GM23338 (cell line): ENCODE results near the gene MAPT. TPM values are rescaled to one million over a fixed set of nuclear protein-coding genes. Genes with fewer than 3 reads are reported as not detected.

Experiments used
- ATAC-seq: fragments of 200-7000 bp; cut with Tn5 transposase; 3 replicates; pipeline ENCODE4 v1.9.1; 2020
- DNase-seq: peaks from one replicate; pipeline ENCODE4 v3.0.0-alpha.2; 2015; ENCODE audit warnings: low spot score
- H2AFZ ChIP-seq: fragments of 200-600 bp; sonication (generic); 2 replicates; pipeline ENCODE4 v1.8.0; 2016; ENCODE audit warnings: antibody characterized with exemption, mild to moderate bottlenecking, moderate library complexity
- H3F3A ChIP-seq: fragments of 200-600 bp; sonication (generic); replicated peaks from 2 replicates; pipeline ENCODE4 v1.8.0; 2017; ENCODE audit warnings: antibody characterized with exemption, mixed run types, low read depth
- H3K27ac ChIP-seq: fragments of 200-600 bp; sonication (generic); 2 replicates; pipeline ENCODE4 v1.6.1; 2016; ENCODE audit warnings: low read depth
- H3K27me3 ChIP-seq: fragments of 200-600 bp; sonication (generic); 2 replicates; pipeline ENCODE4 v1.8.0; 2016; ENCODE audit warnings: mild to moderate bottlenecking, mixed run types, moderate library complexity; ENCODE audit not compliant: insufficient read depth
- H3K36me3 ChIP-seq: fragments of 200-600 bp; sonication (generic); 2 replicates; pipeline ENCODE4 v1.8.0; 2016; ENCODE audit warnings: mild to moderate bottlenecking; ENCODE audit not compliant: insufficient read depth
- H3K4me1 ChIP-seq: fragments of 200-600 bp; sonication (generic); 2 replicates; pipeline ENCODE4 v1.8.0; 2016; ENCODE audit warnings: mild to moderate bottlenecking, moderate library complexity; ENCODE audit not compliant: insufficient read depth
- H3K4me2 ChIP-seq: fragments of 200-600 bp; sonication (generic); 2 replicates; pipeline ENCODE4 v1.7.1; 2017; ENCODE audit warnings: mixed run types
- H3K4me3 ChIP-seq: fragments of 200-600 bp; sonication (generic); 2 replicates; pipeline ENCODE4 v1.6.1; 2016; ENCODE audit warnings: mixed run types
- H3K79me2 ChIP-seq: fragments of 200-600 bp; sonication (generic); replicated peaks from 2 replicates; pipeline ENCODE4 v1.8.0; 2017; ENCODE audit warnings: mild to moderate bottlenecking; ENCODE audit not compliant: insufficient read depth
- H3K9me2 ChIP-seq: fragments of 200-600 bp; sonication (generic); 2 replicates; pipeline ENCODE4 v1.8.0; 2017; ENCODE audit not compliant: insufficient read depth
- H4K20me1 ChIP-seq: fragments of 200-600 bp; sonication (generic); replicated peaks from 2 replicates; pipeline ENCODE4 v1.8.0; 2017; ENCODE audit warnings: mild to moderate bottlenecking; ENCODE audit not compliant: insufficient read depth
- H3K27ac Mint-ChIP-seq: 2 replicates; pipeline ENCODE4 v1.8.0; 2020; ENCODE audit warnings: inconsistent platforms, mild to moderate bottlenecking, moderate library complexity, mixed read lengths
- H3K27me3 Mint-ChIP-seq: 3 replicates; pipeline ENCODE4 v1.8.0; 2022; ENCODE audit warnings: low read depth, mild to moderate bottlenecking, moderate library complexity, mixed read lengths, inconsistent platforms; ENCODE audit not compliant: insufficient read depth, poor library complexity
- H3K36me3 Mint-ChIP-seq: 3 replicates; pipeline ENCODE4 v1.8.0; 2021; ENCODE audit warnings: low read depth, mild to moderate bottlenecking, inconsistent platforms, moderate library complexity, mixed read lengths
- H3K4me1 Mint-ChIP-seq: 3 replicates; pipeline ENCODE4 v1.8.0; 2020; ENCODE audit warnings: mild to moderate bottlenecking, inconsistent platforms, mixed read lengths
- H3K4me3 Mint-ChIP-seq: 3 replicates; pipeline ENCODE4 v1.8.0; 2021; ENCODE audit warnings: moderate library complexity, mild to moderate bottlenecking, inconsistent platforms, mixed read lengths
- H3K9me3 Mint-ChIP-seq: 3 replicates; pipeline ENCODE4 v1.8.0; 2020; ENCODE audit warnings: moderate library complexity, mild to moderate bottlenecking, inconsistent platforms, mixed read lengths
- ETS1 ChIP-seq: IDR thresholded peaks from 2 replicates; pipeline ENCODE4 v1.6.1; 2016; ENCODE audit warnings: antibody characterized with exemption
- EZH2 ChIP-seq: fragments of 200-600 bp; sonication (generic); IDR thresholded peaks from one replicate; pipeline ENCODE4 v1.8.0; 2017; ENCODE audit warnings: antibody characterized with exemption, mild to moderate bottlenecking, low read depth; ENCODE audit not compliant: unreplicated experiment
- NANOG ChIP-seq: IDR thresholded peaks from 2 replicates; pipeline ENCODE4 v1.6.1; 2016; ENCODE audit warnings: antibody characterized with exemption, borderline replicate concordance
- POLR2AphosphoS5 ChIP-seq: IDR thresholded peaks from 2 replicates; pipeline ENCODE4 v1.6.1; 2016; ENCODE audit warnings: antibody characterized with exemption, low read depth
- STAT1 ChIP-seq: IDR thresholded peaks from one replicate; pipeline ENCODE4 v1.6.1; 2016; ENCODE audit warnings: antibody characterized with exemption; ENCODE audit not compliant: unreplicated experiment
- ZNF114 ChIP-seq: fragments of 250-450 bp; sonication (Bioruptor Pico); IDR thresholded peaks from 2 replicates; pipeline ENCODE4 v1.5.0; 2020; ENCODE audit warnings: mild to moderate bottlenecking, moderate library complexity
- ZNF331 ChIP-seq: fragments of 250-450 bp; sonication (Bioruptor Pico); IDR thresholded peaks from 2 replicates; pipeline ENCODE4 v1.5.0; 2020; ENCODE audit warnings: low read depth, mild to moderate bottlenecking, moderate library complexity
- polyA plus RNA-seq: library from polyadenylated mRNA; unstranded; fragments of >200 nt; fragmentation: Nextera tagmentation; extraction: Ambion mirVana; gene quantifications from 2 replicates; pipeline ENCODE4 v1.2.1, GENCODE V29; 2016
- total RNA-seq: library from RNA; depleted of rRNA; stranded (reverse); fragments of >200 nt; shearing (Covaris generic); gene quantifications from 2 replicates; pipeline ENCODE4 v1.2.3, GENCODE V29; 2014
- TF ChIP-seq, protein P1 (sequence below), 2 experiments: fragments of 200-600 bp in 1 of 2; sonication (generic) in 1 of 2; conservative IDR thresholded peaks; 2 replicates each; pipeline versions ENCODE4 v1.5.1 to v1.6.1; 2016 to 2017; ENCODE audit warnings: antibody characterized with exemption in 2 of 2, low read depth in 2 of 2, mild to moderate bottlenecking in 2 of 2, moderate library complexity in 1 of 2
- TF ChIP-seq, protein P2 (sequence below): IDR thresholded peaks from one replicate; pipeline ENCODE4 v1.6.1; 2018; ENCODE audit warnings: antibody characterized with exemption; ENCODE audit not compliant: unreplicated experiment

MAPT gene
- total and polyA plus RNA-seq, 2 experiments from 2014 or later, result 1.1 to 2.1 TPM

GRCh38 chr17:45867702-45868101, 26.7 kb upstream of the MAPT start:
- TF ChIP-seq, protein P1, sequence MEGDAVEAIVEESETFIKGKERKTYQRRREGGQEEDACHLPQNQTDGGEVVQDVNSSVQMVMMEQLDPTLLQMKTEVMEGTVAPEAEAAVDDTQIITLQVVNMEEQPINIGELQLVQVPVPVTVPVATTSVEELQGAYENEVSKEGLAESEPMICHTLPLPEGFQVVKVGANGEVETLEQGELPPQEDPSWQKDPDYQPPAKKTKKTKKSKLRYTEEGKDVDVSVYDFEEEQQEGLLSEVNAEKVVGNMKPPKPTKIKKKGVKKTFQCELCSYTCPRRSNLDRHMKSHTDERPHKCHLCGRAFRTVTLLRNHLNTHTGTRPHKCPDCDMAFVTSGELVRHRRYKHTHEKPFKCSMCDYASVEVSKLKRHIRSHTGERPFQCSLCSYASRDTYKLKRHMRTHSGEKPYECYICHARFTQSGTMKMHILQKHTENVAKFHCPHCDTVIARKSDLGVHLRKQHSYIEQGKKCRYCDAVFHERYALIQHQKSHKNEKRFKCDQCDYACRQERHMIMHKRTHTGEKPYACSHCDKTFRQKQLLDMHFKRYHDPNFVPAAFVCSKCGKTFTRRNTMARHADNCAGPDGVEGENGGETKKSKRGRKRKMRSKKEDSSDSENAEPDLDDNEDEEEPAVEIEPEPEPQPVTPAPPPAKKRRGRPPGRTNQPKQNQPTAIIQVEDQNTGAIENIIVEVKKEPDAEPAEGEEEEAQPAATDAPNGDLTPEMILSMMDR (conservative IDR thresholded peaks at IDR 0.05; ENCODE audit: low read depth in 2 of 2), result no peak
- TF ChIP-seq POLR2AphosphoS5 (no peak), ZNF114 (CRISPR knock-in tag) (no peak), ETS1 (no peak), EZH2 (no peak)
- Mint-ChIP-seq H3K4me3 (no peak overlapping the region), H3K9me3 (no peaks in the 10 kb centered on the region), H3K27ac (no peak overlapping the region), H3K4me1 (peaks cover 35% of the 10 kb centered on the region), H3K36me3 (no peaks in the 10 kb centered on the region), H3K27me3 (peaks cover 2% of the 10 kb centered on the region)
- no peak overlapping the region for H3K4me3 ChIP-seq
- ATAC-seq (no peak), DNase-seq (peak; percentile 42)
- H3K4me1 ChIP-seq, result peaks cover 22% of the 10 kb centered on the region
- no peak overlapping the region for H3K27ac ChIP-seq
- H3K4me2 ChIP-seq, result no peak overlapping the region
- no peaks in the 10 kb centered on the region for H4K20me1 ChIP-seq
- H3K79me2 ChIP-seq, result no peaks in the 10 kb centered on the region
- no peaks in the 10 kb centered on the region for H3K36me3 ChIP-seq
- H3F3A ChIP-seq, result no peaks in the 10 kb centered on the region
- no peaks in the 10 kb centered on the region for H3K27me3 ChIP-seq
- H3K9me2 ChIP-seq, result 0 out of 2 replicates have a peak, but pooled peaks cover 6% of the 10 kb centered on the region
- peak overlapping the region; percentile 2; the same call in 1 of the 2 replicates for H2AFZ ChIP-seq

- Mint-ChIP-seq H3K27me3 (peaks cover 2% of the 10 kb centered on the region), H3K36me3 (no peaks in the 10 kb centered on the region), H3K9me3 (no peaks in the 10 kb centered on the region), H3K4me3 (no peak overlapping the region), H3K27ac (no peak overlapping the region), H3K4me1 (peaks cover 35% of the 10 kb centered on the region)
- ATAC-seq, result no peak
- Histone ChIP-seq H3K9me2 (0 out of 2 replicates have a peak, but pooled peaks cover 6% of the 10 kb centered on the region), H3K27me3 (no peaks in the 10 kb centered on the region), H3K4me2 (no peak overlapping the region), H3K27ac (no peak overlapping the region), H4K20me1 (no peaks in the 10 kb centered on the region), H3K79me2 (no peaks in the 10 kb centered on the region), H3K4me3 (no peak overlapping the region), H3K36me3 (no peaks in the 10 kb centered on the region), H2AFZ (peak overlapping the region; percentile 56; the same call in 1 of the 2 replicates), H3K4me1 (peaks cover 22% of the 10 kb centered on the region), H3F3A (no peaks in the 10 kb centered on the region)
- no peak for DNase-seq
- TF ChIP-seq ETS1 (no peak), ZNF114 (CRISPR knock-in tag) (no peak), ZNF331 (no peak), NANOG (no peak), STAT1 (no peak)
- TF ChIP-seq, protein P2, sequence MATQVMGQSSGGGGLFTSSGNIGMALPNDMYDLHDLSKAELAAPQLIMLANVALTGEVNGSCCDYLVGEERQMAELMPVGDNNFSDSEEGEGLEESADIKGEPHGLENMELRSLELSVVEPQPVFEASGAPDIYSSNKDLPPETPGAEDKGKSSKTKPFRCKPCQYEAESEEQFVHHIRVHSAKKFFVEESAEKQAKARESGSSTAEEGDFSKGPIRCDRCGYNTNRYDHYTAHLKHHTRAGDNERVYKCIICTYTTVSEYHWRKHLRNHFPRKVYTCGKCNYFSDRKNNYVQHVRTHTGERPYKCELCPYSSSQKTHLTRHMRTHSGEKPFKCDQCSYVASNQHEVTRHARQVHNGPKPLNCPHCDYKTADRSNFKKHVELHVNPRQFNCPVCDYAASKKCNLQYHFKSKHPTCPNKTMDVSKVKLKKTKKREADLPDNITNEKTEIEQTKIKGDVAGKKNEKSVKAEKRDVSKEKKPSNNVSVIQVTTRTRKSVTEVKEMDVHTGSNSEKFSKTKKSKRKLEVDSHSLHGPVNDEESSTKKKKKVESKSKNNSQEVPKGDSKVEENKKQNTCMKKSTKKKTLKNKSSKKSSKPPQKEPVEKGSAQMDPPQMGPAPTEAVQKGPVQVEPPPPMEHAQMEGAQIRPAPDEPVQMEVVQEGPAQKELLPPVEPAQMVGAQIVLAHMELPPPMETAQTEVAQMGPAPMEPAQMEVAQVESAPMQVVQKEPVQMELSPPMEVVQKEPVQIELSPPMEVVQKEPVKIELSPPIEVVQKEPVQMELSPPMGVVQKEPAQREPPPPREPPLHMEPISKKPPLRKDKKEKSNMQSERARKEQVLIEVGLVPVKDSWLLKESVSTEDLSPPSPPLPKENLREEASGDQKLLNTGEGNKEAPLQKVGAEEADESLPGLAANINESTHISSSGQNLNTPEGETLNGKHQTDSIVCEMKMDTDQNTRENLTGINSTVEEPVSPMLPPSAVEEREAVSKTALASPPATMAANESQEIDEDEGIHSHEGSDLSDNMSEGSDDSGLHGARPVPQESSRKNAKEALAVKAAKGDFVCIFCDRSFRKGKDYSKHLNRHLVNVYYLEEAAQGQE, result no peak
These were observed 26.1 kb upstream of the MAPT start for GRCh38 chr17:45868276-45868675.
